ENCODE results near the gene TRIM37.
"Not testable (repeated sequence)": the region's sequence is repeated elsewhere in the genome, so short reads cannot be mapped to it uniquely, and the experiment has no call there.

TRIM37 gene

DNA sequence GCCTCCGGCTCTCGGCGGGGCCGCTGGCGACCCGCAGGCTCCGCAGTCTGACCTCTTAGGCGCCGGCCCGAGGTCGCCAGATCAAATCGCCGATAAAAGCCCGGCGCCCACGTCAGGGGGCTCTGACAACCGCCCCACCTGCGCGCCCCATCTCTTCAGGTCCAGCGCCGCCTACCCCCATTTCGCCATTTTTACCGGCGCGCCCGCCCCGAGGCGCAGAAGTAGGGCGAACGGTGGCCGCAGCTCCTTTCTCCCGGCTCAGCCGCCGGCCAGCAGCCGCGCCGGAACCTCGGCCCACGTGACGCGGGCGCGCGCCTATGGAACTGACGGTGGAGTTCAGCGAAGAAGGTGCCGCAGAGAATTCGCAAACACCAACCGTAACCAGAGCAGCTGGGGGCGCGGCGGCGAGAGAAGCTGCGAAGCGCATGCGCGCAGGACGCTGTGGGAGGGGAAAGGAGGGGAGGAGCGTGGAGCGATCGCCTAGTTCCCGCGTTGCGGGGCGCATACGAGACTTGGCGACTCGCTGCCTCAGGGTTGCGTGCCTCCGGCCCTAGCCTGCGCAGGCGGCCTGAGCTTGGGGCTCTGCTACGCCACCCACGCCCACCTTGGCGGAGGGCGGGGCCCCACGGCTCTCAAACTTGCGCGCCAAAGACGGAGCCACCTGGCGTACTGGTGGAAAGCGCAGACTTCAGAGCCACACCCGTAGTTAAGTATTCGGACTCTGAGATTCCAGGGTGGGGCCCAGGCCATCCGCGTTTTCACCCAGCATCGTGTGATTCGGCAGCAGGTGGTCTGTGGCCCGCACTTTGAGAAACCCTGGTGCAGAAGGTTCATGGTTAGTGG is at the start of gene TRIM37:
TRIM37 (minus strand) TSS at position 418 of the 843 bp plus-strand sequence. CDS start 419 bp downstream, outside the sequence.
- DNase-seq, result peak; percentile 60 to 98 (median 93)

GRCh38 chr17:59155439-59156177 is 48.9 kb upstream of the TRIM37 start, which contains the start of gene PRR11:
Gene PRR11, plus strand, starts transcription at chr17:59155746. Its CDS starts 14,007 bp downstream, at chr17:59169753.
- DNase-seq, result peak in 53 of 56 donors; percentile 82 to 100 (median 100)

DNA sequence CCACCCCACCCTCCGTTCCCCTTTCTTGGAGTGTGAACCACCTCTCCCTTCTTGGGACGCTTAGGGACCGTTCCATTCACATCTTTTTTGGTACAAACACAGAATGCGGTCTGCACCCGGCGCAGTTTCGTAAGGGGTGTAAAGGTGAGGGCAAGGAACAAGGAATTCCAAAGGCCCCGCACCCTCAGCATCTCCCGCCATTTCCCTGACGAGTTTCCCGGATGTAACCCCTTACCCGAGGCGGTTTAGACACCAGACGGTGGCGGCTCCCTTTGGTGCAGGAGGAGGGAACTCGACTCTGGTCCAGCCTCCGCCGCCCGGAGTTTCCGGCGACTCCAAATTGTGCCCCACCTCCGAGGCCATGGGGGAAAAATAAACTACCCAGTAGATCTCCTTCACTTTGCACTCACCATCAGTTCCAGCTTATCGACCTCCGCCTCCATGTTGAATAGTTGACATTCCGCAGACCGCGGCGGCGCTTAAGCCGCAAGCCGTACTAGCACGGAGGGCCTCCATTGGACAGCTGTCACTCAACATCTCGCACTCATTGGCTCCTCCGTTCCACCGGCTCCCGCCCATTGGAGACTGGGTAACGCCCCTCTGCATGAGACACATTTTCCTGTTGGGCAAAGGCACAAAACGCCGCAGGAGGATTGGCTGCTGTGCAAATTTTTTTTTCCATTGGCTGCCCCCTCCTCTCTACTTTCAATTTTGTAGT is 48.2 kb upstream of the TRIM37 start, which contains the start of gene SKA2:
SKA2 (minus strand) TSS at position 466 of the 718 bp plus-strand sequence; CDS start at position 443, 23 bp downstream.
- DNase-seq, result peak in 53 of 56 donors; percentile 89 to 100 (median 100)

GRCh38 chr17:59154292-59154720 is 47.6 kb upstream of the TRIM37 start:
- DNase-seq, result peak in 30 of 56 donors; percentile 7 to 76 (median 51)

DNA sequence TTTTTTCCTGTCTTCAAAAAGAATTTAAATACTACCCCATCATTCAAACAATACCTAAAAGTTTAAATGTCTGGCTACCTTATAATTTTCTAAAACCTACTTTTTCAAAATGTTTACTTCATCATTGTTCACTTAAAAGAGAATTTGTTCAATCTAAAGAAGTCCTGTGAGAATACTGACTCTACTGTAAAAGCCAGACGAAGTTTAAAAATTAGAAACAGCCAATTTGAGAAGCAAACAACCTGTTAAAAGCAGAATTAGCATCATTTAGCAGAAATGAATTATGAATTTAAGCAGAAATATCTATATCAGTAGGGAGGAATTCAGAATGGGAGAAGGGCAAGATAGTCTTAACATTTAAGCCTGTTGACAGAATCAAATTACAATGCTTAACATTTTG is 46.2 kb upstream of the TRIM37 start:
- no peak for DNase-seq

- no peak for DNase-seq
Observed at GRCh38 chr17:59151591-59151990, 44.9 kb upstream of the TRIM37 start.

DNA sequence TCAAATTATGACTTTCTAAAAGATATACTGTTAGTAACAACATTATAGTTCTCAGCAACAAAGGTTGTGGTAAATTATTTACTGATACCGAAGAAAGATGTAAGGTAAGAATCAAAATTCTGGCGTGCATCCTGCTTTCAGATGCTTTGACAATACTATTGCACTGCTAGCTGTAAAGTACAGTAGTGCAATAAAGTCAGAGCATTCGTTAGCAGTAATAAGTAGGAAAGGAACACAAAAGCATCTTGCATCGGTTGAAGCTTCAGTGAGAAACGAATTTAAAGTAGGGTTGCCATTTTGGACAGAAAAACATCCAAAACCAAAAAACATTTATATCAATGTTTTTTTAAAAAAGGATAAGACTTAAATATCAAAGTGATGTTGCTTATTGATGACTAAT is 44.3 kb upstream of the TRIM37 start:
- no peak for DNase-seq

- no peak for DNase-seq
Observed at GRCh38 chr17:59149841-59150511, 43.3 kb upstream of the TRIM37 start.

DNA sequence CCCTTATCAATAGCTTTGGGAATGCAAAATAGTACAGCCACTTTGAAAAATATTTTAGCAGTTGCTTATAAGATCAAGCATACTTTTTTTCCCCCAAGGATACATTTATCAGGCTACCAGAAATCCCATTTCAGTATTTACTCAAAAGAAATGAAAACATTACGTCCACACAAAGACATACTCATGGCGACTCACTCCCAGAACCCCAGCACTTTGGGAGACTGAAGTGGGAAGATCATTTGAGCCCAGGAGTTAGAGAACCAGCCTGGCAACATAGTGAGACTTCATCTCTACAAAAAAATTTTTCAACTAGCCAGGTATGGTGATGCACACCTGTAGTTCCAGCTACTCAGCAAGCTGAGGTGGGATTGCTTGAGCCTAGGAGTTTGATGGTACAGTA is 42.4 kb upstream of the TRIM37 start:
- DNase-seq, result no peak

- DNase-seq, result no peak
Observed at GRCh38 chr17:59145571-59146096, 39.0 kb upstream of the TRIM37 start.

DNA sequence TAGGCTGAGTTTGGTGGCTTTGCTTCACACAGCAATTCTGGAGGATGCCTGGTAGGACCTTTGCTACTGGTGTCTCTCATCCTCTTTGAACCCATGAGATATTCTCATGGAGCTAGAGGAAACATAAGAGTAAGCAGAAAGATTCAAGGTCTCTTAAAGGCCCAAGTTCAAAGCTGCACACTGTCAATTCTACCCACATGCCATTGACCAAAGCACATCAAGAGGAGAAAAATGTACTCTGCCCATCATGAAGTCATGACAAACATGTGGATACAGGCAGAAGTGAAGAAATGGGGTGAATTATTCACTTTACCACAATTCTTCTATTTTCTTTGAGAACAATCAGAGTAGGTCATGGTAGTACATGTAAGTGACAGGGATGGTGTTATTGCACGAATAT is 35.2 kb upstream of the TRIM37 start:
- no peak for DNase-seq

- DNase-seq, result no peak
Observed at GRCh38 chr17:59139939-59140338, 33.3 kb upstream of the TRIM37 start.

DNA sequence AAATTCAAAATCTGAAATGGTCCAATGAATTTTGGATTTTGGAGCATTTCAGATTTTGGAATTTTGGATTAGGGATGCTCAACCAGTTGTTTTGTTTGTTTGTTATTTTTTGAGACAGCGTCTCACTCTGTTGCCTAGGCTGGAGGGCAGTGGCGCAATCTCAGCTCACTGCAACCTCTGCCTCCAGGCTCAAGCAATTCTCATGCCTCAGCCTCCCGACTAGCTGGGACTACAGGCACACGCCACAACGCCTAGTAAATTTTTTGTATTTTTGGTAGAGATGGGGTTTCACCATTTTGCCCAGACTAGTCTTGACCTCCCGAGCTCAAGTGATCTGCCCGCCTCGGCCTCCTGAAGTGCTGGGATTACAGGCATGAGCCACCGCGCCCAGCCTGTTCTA is 31.7 kb upstream of the TRIM37 start:
- DNase-seq, result not testable (repeated sequence)

DNA sequence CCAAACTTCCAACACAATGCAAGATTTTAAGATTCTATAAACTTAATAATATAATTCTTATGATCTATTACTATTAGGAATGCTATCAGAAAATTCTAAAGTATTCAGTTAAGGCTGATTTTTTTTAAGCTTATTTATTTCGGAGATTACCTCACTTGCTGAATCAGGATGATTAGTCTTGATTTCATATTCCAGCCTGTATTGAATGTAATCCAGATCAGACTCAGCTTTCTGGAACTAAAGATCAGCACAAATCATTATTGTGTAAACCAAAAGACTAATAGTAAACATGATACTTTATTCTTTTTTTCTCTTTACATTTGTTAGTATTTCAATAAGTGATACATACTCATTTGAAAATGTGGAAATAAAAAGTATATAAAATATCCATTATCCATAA is 24.5 kb upstream of the TRIM37 start:
- DNase-seq, result no peak

DNA sequence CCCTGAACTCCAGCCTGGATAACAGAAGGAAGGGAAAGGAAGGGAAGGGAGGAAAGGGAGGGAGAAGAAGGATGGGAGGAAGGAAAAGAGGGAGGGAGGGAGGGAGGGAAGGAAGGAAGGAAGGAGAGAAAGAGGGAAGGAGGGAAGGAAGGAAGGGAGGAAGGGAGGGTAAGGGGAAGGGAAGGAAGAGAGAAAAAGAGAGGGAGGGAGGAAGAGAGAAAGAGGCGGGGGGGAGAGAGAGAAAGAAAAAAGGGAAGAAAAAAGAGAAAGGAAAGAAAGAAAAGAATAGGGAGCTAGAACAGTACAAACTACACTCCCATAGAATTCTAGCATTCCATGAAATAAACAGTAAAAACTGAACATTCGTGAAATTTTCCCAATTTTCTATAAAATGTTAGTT is 23.1 kb upstream of the TRIM37 start:
- DNase-seq, result no peak

- no peak for DNase-seq
Observed at GRCh38 chr17:59126809-59127417, 20.2 kb upstream of the TRIM37 start.

DNA sequence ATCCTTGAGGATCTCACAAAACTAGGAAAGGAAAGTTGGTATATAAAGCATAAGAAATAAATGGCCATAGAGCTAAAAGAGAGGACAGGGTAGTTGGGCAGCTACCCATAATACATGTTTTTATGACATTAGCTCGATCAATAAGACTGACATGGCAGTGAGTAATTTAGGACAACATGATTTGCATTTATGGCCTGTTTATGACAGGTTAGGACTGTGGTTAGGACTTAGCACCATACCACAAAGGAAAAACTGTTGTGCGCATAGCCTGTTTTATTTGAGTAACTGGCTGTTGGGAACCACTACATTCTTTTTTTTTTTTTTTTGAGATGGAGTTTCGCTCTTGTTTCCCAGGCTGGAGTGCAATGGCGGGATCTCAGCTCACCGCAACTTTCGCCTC is 18.0 kb upstream of the TRIM37 start:
- DNase-seq, result no peak

DNA sequence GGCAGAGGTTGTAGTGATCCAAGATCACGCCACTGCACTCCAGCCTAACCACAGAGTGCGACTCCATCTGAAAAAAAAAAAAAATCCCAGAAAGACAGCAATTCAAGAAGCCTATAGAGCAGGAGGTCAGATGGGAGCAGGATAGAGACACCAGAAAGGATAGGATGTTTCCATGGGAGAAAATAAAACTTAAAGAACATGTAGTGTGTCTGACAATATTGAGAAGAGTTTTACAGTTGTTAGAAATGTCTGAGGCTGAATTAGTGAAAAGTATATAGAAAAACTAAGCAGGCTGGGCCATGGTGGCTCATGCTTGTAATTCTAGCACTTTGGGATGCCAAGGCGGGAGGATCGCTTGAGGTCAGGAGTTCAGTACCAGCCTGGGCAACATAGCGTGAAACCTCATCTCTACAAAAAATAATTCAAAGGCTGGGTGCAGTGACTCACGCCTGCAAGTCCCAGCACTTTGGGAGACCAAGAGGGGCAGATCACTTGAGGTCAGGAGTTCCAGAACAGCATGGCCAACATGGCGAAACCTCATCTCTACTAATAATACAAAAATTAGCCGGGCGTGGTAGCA is 15.3 kb upstream of the TRIM37 start:
- no peak for DNase-seq

GRCh38 chr17:59115474-59115873 is 8.8 kb upstream of the TRIM37 start:
- no peak for DNase-seq

- DNase-seq, result no peak
Observed at GRCh38 chr17:59111539-59111938, 4.9 kb upstream of the TRIM37 start.

Measured in amygdala (tissue), 56 donors.